ENCODE data around the gene RPAP3. TPM values are rescaled to one million over a fixed set of nuclear protein-coding genes. Genes with fewer than 3 reads are reported as not detected.

The RPAP3 gene
- total RNA-seq, 2 donors from 2014 or later: 8.1 to 16.8 TPM

DNA sequence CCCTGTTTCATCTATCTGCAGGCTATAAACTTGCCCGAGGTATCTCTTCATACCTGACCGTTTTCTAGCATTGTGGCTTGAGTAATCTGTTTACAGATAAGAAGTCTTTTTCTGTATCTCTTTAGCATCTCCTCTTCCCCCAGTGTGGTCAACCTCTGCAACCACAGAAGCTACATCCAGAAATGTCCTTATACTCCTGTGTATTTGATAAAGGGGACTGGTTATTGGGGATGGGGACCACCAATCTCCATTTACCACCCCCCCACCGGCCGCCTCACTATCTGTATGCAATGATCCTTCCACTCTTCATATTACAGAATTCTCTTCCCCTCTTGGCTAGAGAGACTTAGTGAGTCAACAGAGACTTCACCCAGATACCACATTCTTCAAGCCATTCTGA is 3.4 kb upstream of the RPAP3 start:
- no peaks in the 10 kb centered on the region for H3K27me3 ChIP-seq (replicated peaks; ENCODE audit: insufficient read depth)
- no peaks in the 10 kb centered on the region for H3K9me3 ChIP-seq
- H3K4me1 ChIP-seq (ENCODE audit: control insufficient read depth in 1 of 2, low read depth in 2 of 2): peaks cover 4 to 22% of the 10 kb centered on the region in 2 donors
- no peaks in the 10 kb centered on the region for H3K36me3 ChIP-seq
- no peak overlapping the region for H3K27ac ChIP-seq
- ATAC-seq (ENCODE audit: insufficient number of reproducible peaks, low FRiP score, low read depth): no peak
- no peak overlapping the region for H3K4me3 ChIP-seq
- no peak for TF ChIP-seq CTCF (IDR thresholded peaks at IDR 0.05)
- DNase-seq (ENCODE audit: low spot score): no peak

DNA sequence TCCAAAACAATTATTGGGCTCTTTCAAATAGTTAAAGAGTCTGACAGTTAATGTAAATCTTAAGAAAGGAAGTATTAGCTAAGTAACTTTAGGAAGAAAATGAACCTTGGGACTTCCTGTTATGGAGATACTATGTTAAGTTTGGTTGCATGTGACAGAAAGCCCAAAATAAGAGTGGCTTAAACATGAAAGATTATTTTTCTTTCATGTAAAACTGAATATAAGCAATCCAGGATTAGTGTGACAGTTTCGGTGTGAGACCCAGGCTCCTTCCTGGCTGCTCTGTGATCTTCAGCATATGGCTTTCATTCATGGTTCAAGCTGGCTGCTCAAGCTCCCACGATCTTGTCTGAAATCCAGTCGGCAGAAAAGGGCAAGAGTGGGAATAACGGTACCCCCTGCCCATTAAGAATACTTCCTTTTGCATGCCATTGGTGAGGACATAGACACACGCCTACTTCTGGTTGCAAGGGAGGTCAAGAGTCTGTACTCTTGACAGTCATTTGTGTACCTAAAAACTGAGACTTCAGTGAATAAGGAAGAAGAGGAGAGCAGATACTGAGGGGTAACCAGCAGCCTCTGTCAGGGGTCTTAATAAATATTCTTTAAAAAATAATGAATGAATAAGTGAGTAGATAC is 2.2 kb upstream of the RPAP3 start:
- no peak overlapping the region for H3K27ac ChIP-seq
- no peaks in the 10 kb centered on the region for H3K9me3 ChIP-seq
- ATAC-seq (ENCODE audit: insufficient number of reproducible peaks, low FRiP score, low read depth) (no peak), DNase-seq (ENCODE audit: low spot score) (no peak)
- H3K4me3 ChIP-seq: no peak overlapping the region
- H3K4me1 ChIP-seq (ENCODE audit: control insufficient read depth in 1 of 2, low read depth in 2 of 2): peaks cover 4 to 25% of the 10 kb centered on the region in 2 donors
- no peak for TF ChIP-seq CTCF (IDR thresholded peaks at IDR 0.05)
- H3K36me3 ChIP-seq: no peaks in the 10 kb centered on the region
- no peaks in the 10 kb centered on the region for H3K27me3 ChIP-seq (replicated peaks; ENCODE audit: insufficient read depth)

DNA sequence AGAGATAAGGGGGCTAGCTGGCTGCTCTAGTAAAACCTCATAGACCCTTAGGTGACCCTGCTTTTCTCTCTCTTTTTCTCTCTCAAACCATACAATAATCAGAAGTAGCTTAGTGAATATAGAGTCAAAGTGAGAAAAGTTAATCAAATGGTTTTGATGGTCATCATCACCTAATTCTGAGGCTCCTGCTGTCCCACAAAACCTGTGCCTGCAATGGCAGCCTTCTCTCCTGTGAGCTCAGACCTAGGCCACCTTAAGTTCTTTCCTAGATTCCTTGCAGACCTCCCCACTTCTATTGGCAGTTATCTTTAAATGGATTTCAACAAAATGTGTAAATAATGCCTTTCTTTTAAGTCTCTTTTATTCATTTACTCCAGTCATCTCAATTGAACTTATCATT is 1.5 kb upstream of the RPAP3 start:
- no peak for ATAC-seq (ENCODE audit: insufficient number of reproducible peaks, low FRiP score, low read depth)
- Histone ChIP-seq H3K27me3 (replicated peaks; ENCODE audit: insufficient read depth) (no peaks in the 10 kb centered on the region), H3K4me3 (no peak overlapping the region), H3K4me1 (ENCODE audit: control insufficient read depth in 1 of 2, low read depth in 2 of 2) (peaks cover 4 to 25% of the 10 kb centered on the region in 2 donors), H3K27ac (no peak overlapping the region), H3K9me3 (no peaks in the 10 kb centered on the region), H3K36me3 (no peaks in the 10 kb centered on the region)
- TF ChIP-seq CTCF (IDR thresholded peaks at IDR 0.05): no peak
- DNase-seq (ENCODE audit: low spot score): no peak

GRCh38 chr12:47705229-47705565 is 633 bp downstream of the RPAP3 start:
- peak overlapping the region; percentile 87 for H3K4me3 ChIP-seq
- no peak for TF ChIP-seq CTCF (IDR thresholded peaks at IDR 0.05)
- no peak for ATAC-seq (ENCODE audit: insufficient number of reproducible peaks, low FRiP score, low read depth)

GRCh38 chr12:47704719-47705118 is 1.1 kb downstream of the RPAP3 start:
- no peak overlapping the region for H3K27ac ChIP-seq

More at GRCh38 chr12:47705229-47705565, 633 bp downstream of the RPAP3 start:
- H3K27ac ChIP-seq: peak overlapping the region; percentile 69 to 72
- peaks cover 4 to 25% of the 10 kb centered on the region in 2 donors for H3K4me1 ChIP-seq (ENCODE audit: control insufficient read depth in 1 of 2, low read depth in 2 of 2)
- peaks cover 4% of the 10 kb centered on the region for H3K36me3 ChIP-seq
- no peaks in the 10 kb centered on the region for H3K9me3 ChIP-seq
- no peaks in the 10 kb centered on the region for H3K27me3 ChIP-seq (replicated peaks; ENCODE audit: insufficient read depth)
- DNase-seq (ENCODE audit: low spot score): no peak

More at GRCh38 chr12:47704719-47705118, 1.1 kb downstream of the RPAP3 start:
- ATAC-seq (ENCODE audit: insufficient number of reproducible peaks, low FRiP score, low read depth) (no peak), DNase-seq (ENCODE audit: low spot score) (no peak)
- H3K9me3 ChIP-seq: no peaks in the 10 kb centered on the region
- no peak for TF ChIP-seq CTCF (IDR thresholded peaks at IDR 0.05)
- no peaks in the 10 kb centered on the region for H3K27me3 ChIP-seq (replicated peaks; ENCODE audit: insufficient read depth)
- H3K4me1 ChIP-seq (ENCODE audit: control insufficient read depth in 1 of 2, low read depth in 2 of 2): peaks cover 4 to 25% of the 10 kb centered on the region in 2 donors
- H3K36me3 ChIP-seq: peaks cover 4% of the 10 kb centered on the region
- H3K4me3 ChIP-seq: peak overlapping the region; percentile 87

All from thoracic aorta (tissue), 2 donors.